Fibroblast of mammary gland (primary cell): ENCODE measurements around the gene PILRB.

ENCODE experiments used
- DNase-seq: peaks from one replicate; pipeline ENCODE4 v3.0.0-alpha.2; 2010; ENCODE audit warnings: low read depth
- H3K4me3 ChIP-seq: 2 replicates; pipeline ENCODE4 v1.5.1; 2011; ENCODE audit warnings: low read depth, mild to moderate bottlenecking, low read length, moderate library complexity; ENCODE audit not compliant: control insufficient read depth
- TF ChIP-seq, protein P1 (sequence below): conservative IDR thresholded peaks from 2 replicates; pipeline ENCODE4 v1.5.1; 2011; ENCODE audit warnings: low read depth, low read length, inconsistent platforms; ENCODE audit not compliant: control insufficient read depth, insufficient read depth

PILRB gene

DNA sequence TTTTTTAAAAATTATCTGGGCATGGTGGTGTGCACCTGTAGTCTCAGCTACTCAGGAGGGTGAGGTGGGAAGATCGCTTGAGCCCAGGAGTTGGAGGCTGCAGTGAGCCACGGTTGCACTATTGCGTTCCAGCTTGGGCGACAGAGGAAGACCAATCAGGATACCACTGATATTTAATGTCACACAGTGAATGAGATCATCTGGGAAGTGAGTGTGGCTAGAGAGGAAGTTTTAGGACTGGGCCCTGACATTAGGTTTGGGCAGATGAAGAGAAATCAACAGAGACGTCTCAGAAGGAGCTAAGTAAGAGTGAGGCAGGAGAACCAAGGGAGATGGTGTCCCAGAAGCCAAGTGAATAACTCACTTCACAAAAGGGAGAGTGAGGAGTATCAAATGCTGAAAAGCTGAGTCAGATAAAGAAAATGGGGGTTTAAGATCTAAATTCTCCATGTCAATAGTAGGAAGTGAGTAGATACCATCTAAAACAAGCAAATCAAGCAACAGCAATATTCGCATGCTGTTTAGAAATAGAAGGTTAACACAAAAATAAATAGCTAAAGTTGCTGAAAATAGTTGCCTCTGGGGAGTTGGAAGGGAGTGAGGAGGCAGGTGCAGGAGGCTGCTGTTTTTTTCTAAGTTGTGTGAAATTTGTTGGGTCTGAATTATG, 26.8 kb downstream of the PILRB start:
- no peak for DNase-seq
- no peak overlapping the region for H3K4me3 ChIP-seq
- TF ChIP-seq, protein P1, sequence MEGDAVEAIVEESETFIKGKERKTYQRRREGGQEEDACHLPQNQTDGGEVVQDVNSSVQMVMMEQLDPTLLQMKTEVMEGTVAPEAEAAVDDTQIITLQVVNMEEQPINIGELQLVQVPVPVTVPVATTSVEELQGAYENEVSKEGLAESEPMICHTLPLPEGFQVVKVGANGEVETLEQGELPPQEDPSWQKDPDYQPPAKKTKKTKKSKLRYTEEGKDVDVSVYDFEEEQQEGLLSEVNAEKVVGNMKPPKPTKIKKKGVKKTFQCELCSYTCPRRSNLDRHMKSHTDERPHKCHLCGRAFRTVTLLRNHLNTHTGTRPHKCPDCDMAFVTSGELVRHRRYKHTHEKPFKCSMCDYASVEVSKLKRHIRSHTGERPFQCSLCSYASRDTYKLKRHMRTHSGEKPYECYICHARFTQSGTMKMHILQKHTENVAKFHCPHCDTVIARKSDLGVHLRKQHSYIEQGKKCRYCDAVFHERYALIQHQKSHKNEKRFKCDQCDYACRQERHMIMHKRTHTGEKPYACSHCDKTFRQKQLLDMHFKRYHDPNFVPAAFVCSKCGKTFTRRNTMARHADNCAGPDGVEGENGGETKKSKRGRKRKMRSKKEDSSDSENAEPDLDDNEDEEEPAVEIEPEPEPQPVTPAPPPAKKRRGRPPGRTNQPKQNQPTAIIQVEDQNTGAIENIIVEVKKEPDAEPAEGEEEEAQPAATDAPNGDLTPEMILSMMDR = no peak

DNA sequence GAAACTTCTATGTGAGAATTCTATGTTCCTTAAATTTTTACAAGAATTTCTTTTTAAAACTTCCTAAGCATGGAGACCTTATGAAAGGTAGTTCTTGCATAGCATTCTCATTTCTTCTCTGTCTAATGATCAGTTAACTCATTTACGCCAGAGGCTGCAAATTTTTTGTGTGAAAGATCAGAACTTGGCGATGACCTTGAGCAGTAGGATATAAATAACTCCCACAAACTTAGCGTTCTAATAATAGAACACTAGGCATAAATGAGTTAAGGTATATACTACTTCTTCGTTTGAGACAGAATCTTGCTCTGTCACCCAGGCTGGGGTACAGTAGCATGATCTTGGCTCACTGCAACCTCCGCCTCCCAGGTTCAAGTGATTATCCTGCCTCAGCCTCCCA, 29.0 kb downstream of the PILRB start:
- TF ChIP-seq, protein P1 = no peak

DNA sequence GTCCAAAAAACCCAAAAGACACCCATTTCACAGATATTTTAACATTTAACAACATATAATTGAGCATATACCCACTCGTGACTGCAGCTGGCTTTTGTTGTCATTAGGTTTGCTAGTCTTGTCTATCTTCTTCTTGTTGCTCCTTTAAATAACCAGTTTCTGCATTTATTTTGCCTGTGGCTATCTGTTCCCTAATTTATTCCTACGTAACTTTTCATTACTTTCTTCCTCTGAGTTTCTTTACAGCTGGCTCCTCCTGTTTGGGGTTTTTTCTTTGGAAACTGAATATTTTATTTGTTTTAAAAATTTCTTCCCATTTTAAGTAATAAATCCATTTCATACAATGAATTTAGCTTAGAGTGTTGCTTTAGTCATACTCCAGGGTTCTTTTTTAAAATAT, 29.8 kb downstream of the PILRB start:
- TF ChIP-seq, protein P1 = no peak
- no peak overlapping the region for H3K4me3 ChIP-seq

More for the DNA sequence above, 29.0 kb downstream of the PILRB start:
- no peak for DNase-seq
- no peak overlapping the region for H3K4me3 ChIP-seq

DNA sequence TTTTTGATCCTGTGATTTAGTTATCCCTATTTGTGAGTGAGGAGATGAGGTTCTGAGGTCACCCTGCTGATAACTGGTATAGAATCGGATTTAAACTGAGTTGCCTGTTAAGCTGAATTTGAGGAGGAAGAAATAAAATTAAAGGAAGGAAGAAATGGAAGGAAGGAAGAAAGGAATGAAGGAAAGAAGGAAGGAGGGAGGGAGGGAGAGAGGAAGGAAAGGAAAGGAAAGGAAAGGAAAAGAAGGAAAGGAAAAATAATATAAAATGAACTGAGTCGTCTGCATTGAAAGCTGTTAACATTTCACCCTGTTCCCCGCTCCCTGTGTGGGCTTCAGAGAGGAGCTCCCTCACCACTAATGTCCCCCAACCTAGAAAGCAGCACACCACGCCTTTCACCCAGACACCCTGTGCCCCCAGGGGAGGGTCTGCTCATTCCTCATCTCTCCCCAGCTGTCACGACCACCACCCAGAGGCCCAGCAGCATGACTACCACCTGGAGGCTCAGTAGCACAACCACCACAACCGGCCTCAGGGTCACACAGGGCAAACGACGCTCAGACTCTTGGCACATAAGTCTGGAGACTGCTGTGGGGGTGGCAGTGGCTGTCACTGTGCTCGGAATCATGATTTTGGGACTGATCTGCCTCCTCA, 31.6 kb downstream of the PILRB start:
- no peak for DNase-seq
- H3K4me3 ChIP-seq = no peak overlapping the region
- TF ChIP-seq, protein P1 = no peak

More for the DNA sequence above, 29.8 kb downstream of the PILRB start:
- DNase-seq = no peak

DNA sequence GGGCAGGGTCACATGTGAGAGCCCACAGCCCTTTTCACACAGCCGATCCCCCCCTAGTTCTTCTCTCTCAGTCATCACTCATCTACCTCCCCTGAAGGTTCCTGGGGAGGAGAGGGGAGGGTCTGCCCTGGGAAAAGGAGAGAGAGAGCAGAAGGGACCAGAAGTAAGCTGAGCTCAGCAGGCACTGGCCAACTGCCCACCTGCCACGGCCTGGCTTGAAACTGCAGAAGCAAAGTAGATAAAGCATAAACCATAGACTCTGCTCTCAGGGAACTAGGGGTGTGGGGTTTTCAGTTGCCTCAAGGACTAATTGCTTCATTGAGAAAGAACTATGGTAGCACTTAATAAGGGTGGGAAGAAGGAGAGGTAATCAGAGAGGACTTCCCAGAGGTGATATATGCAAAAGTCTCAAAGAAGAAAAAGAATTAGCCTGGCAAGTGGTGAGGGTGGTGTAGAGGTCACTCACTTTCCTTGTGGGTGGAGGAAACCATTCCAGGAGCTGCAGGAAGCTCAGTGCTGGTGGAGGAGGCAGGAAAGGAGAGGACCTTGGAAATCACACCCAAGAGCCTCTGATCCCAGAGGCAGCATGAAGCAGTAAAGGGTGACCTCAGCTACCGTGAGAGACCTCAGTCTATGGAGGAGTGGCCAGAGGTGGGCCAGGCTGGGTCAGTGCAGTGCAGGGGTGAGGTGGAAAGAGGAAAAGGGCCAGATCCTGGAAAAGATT, 32.5 kb downstream of the PILRB start:
- H3K4me3 ChIP-seq = no peak overlapping the region
- TF ChIP-seq, protein P1 = no peak
- no peak for DNase-seq

DNA sequence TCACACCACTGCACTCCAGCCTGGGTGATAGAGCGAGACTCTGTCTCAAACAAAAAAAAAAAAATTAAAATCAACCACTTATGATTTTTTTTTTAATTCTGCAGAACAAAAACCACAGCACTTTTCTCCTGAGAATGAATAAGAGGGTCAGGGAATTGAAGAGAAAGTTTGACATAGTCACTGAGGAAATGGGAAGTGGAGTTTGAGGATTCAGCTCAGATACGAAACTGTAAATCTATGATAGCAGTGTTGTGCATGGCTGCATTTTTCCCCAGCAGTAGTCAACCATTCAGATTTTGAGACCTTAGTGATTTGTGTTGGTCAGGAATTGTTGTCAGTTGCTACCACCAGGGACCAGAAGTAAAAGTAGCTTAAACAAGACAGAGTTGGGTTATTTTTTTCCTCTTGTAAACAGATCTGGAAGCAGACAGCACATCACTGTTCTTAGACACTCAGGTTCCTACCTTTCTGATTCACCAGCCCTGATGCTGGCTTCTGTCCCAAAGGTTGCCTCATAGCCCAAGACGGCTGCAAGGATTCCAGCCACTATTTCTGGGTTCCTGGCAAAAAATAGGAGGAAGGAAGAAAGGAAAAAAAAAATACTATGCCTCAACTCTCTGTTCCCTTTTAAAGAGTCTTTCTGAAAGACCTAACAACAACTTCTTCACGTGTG, 35.5 kb downstream of the PILRB start:
- no peak overlapping the region for H3K4me3 ChIP-seq
- TF ChIP-seq, protein P1 = no peak
- DNase-seq = no peak
